Effector memory CD4-positive, alpha-beta T cell (primary cell): ENCODE measurements around the gene ZNF467.

ENCODE experiments used
- DNase-seq, 3 donors: peaks; one replicate each; pipeline ENCODE4 v3.0.0-alpha.2; 2020
- H3K27ac ChIP-seq: 2 replicates; pipeline ENCODE4 v1.7.0; 2013; ENCODE audit warnings: mild to moderate bottlenecking, low read length, moderate library complexity; ENCODE audit not compliant: insufficient read depth, poor library complexity, severe bottlenecking
- H3K27me3 ChIP-seq: replicated peaks from 2 replicates; pipeline ENCODE4 v1.7.0; 2013; ENCODE audit warnings: mild to moderate bottlenecking, low read length; ENCODE audit not compliant: insufficient read depth, control insufficient read depth, poor library complexity, severe bottlenecking
- H3K36me3 ChIP-seq: 2 replicates; pipeline ENCODE4 v1.7.0; 2013; ENCODE audit warnings: mild to moderate bottlenecking, low read length, moderate library complexity; ENCODE audit not compliant: control insufficient read depth, insufficient read depth
- H3K4me1 ChIP-seq: 2 replicates; pipeline ENCODE4 v1.7.0; 2013; ENCODE audit warnings: low read length, mild to moderate bottlenecking; ENCODE audit not compliant: control insufficient read depth, insufficient read depth, poor library complexity, severe bottlenecking
- H3K4me3 ChIP-seq: 2 replicates; pipeline ENCODE4 v1.7.0; 2013; ENCODE audit warnings: low read length, low read depth, mild to moderate bottlenecking; ENCODE audit not compliant: insufficient read depth, poor library complexity, severe bottlenecking
- H3K9me3 ChIP-seq: 2 replicates; pipeline ENCODE4 v1.7.0; 2013; ENCODE audit warnings: mild to moderate bottlenecking, low read length, moderate library complexity; ENCODE audit not compliant: control insufficient read depth

Gene ZNF467

GRCh38 chr7:149808311-149808710 is 34.9 kb upstream of the ZNF467 start:
- no peaks in the 10 kb centered on the region for H3K4me1 ChIP-seq
- no peaks in the 10 kb centered on the region for H3K9me3 ChIP-seq
- H3K4me3 ChIP-seq, result no peak overlapping the region
- H3K27me3 ChIP-seq, result no peaks in the 10 kb centered on the region
- no peak for DNase-seq
- H3K27ac ChIP-seq, result no peak overlapping the region
- no peaks in the 10 kb centered on the region for H3K36me3 ChIP-seq

GRCh38 chr7:149806726-149807125 is 33.3 kb upstream of the ZNF467 start:
- Histone ChIP-seq H3K36me3 (no peaks in the 10 kb centered on the region), H3K4me1 (no peaks in the 10 kb centered on the region), H3K27ac (no peak overlapping the region), H3K4me3 (no peak overlapping the region), H3K9me3 (no peaks in the 10 kb centered on the region), H3K27me3 (no peaks in the 10 kb centered on the region)
- no peak for DNase-seq

- no peaks in the 10 kb centered on the region for H3K36me3 ChIP-seq
- H3K4me3 ChIP-seq, result no peak overlapping the region
- no peaks in the 10 kb centered on the region for H3K9me3 ChIP-seq
- H3K27me3 ChIP-seq, result no peaks in the 10 kb centered on the region
- DNase-seq, result no peak
- H3K4me1 ChIP-seq, result no peaks in the 10 kb centered on the region
- no peak overlapping the region for H3K27ac ChIP-seq
These were observed 30.7 kb upstream of the ZNF467 start for GRCh38 chr7:149804106-149804505.

- Histone ChIP-seq H3K27me3 (no peaks in the 10 kb centered on the region), H3K36me3 (no peaks in the 10 kb centered on the region), H3K9me3 (no peaks in the 10 kb centered on the region), H3K4me1 (no peaks in the 10 kb centered on the region), H3K27ac (no peak overlapping the region), H3K4me3 (no peak overlapping the region)
- DNase-seq, result no peak
These were observed 30.2 kb upstream of the ZNF467 start for GRCh38 chr7:149803551-149804074.

GRCh38 chr7:149802966-149803365 is 29.6 kb upstream of the ZNF467 start:
- H3K9me3 ChIP-seq, result no peaks in the 10 kb centered on the region
- H3K27me3 ChIP-seq, result no peaks in the 10 kb centered on the region
- H3K36me3 ChIP-seq, result no peaks in the 10 kb centered on the region
- H3K4me3 ChIP-seq, result no peak overlapping the region
- no peak for DNase-seq
- no peaks in the 10 kb centered on the region for H3K4me1 ChIP-seq
- H3K27ac ChIP-seq, result no peak overlapping the region

GRCh38 chr7:149801816-149802215 is 28.4 kb upstream of the ZNF467 start:
- H3K4me3 ChIP-seq, result no peak overlapping the region
- H3K27ac ChIP-seq, result no peak overlapping the region
- no peaks in the 10 kb centered on the region for H3K36me3 ChIP-seq
- H3K27me3 ChIP-seq, result no peaks in the 10 kb centered on the region
- H3K9me3 ChIP-seq, result no peaks in the 10 kb centered on the region
- no peak for DNase-seq
- no peaks in the 10 kb centered on the region for H3K4me1 ChIP-seq

- Histone ChIP-seq H3K4me3 (no peak overlapping the region), H3K27me3 (no peaks in the 10 kb centered on the region), H3K4me1 (no peaks in the 10 kb centered on the region), H3K36me3 (no peaks in the 10 kb centered on the region), H3K9me3 (no peaks in the 10 kb centered on the region), H3K27ac (no peak overlapping the region)
- DNase-seq, result no peak
These were observed 27.7 kb upstream of the ZNF467 start for GRCh38 chr7:149801002-149801566.

GRCh38 chr7:149800169-149800555 is 26.8 kb upstream of the ZNF467 start:
- Histone ChIP-seq H3K4me3 (no peak overlapping the region), H3K27me3 (no peaks in the 10 kb centered on the region), H3K9me3 (no peaks in the 10 kb centered on the region), H3K27ac (no peak overlapping the region), H3K36me3 (no peaks in the 10 kb centered on the region), H3K4me1 (no peaks in the 10 kb centered on the region)
- no peak for DNase-seq

- Histone ChIP-seq H3K27ac (no peak overlapping the region), H3K36me3 (no peaks in the 10 kb centered on the region), H3K4me3 (no peak overlapping the region), H3K4me1 (no peaks in the 10 kb centered on the region), H3K27me3 (no peaks in the 10 kb centered on the region), H3K9me3 (no peaks in the 10 kb centered on the region)
- DNase-seq, result peak; percentile 25 to 41 (median 31)
These were observed 26.2 kb upstream of the ZNF467 start for GRCh38 chr7:149799397-149800168.

- Histone ChIP-seq H3K4me3 (no peak overlapping the region), H3K4me1 (no peaks in the 10 kb centered on the region), H3K27me3 (no peaks in the 10 kb centered on the region), H3K27ac (no peak overlapping the region), H3K9me3 (no peaks in the 10 kb centered on the region), H3K36me3 (no peaks in the 10 kb centered on the region)
- DNase-seq, result no peak
These were observed 24.4 kb upstream of the ZNF467 start for GRCh38 chr7:149797771-149798170.
